Globus pallidus (tissue), 1 donor: Measurements from ENCODE around the gene PCDH9.

Experiments used
- DNase-seq: peaks from one replicate; pipeline ENCODE4 v3.0.0-alpha.2; 2015; ENCODE audit warnings: low spot score

PCDH9 gene

DNA sequence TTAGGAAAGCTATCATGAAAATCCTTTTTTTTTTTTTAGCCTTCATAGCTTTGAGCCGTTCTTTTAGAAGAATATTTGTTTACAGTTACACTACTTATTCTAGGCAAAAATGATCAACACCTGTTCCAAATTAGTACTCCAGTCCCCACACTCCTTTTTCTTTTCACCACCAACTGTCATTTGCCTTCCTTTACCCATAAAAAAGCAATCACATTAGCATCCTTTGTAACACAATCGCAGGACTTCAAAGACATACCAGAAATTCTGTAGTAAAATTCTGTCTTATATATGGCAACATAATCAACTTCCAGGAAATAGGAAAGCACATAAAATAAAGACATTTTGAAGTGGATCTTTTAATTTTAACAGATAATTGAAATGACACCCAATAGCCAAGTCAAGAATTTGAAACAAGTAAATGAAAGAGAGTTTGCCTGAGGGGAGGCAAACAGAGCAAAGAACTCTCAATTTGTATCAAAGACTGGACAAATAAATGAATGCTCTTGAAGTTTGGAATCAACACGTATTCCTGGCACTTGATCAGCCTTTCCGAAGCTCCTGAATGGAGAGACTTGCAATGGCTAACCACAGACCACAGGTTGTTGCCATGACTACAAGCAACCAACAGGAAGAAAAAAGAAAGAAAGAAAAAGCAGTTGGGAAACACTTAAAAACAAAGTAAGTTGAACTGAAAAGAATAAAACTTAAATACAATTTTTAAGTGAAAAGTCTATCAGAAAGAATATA is 206.8 kb downstream of the PCDH9 start:
- no peak for DNase-seq

DNA sequence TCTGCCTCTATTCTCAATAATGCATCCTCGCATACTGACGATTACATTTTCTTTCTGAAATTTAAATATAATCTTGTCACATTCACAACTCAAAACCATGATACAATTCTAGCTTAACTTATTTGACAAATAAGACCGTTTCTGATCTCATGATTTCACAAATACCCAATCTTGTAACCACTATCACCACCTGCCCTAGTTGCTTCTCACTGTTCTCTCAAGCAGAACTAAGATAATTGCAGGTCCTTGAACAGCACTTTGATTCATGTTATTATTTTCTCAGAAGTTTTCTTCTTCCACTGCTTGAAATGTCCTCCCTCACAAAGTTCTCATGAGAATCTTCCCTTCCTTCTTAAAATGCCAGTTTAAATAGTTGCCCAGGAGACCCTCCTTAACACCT is 211.4 kb downstream of the PCDH9 start:
- DNase-seq = no peak

DNA sequence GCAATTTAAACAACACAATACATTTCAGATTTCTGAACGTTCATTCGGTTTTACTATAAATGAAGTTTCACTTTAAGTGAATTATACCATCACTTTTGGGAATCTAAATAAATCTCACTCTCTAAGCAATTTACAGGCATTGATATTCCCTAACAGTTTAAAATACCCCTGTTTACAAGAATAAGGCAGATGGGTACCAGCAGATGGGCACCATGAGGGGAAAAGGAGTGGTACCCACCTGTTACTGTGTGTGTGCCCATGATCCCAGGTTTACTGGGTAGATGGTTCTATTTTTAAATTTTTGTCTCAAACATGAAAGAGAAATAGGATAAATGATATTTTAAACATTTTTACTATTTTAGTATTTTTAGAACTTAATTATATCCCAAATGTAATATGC is 212.9 kb downstream of the PCDH9 start:
- DNase-seq = no peak

DNA sequence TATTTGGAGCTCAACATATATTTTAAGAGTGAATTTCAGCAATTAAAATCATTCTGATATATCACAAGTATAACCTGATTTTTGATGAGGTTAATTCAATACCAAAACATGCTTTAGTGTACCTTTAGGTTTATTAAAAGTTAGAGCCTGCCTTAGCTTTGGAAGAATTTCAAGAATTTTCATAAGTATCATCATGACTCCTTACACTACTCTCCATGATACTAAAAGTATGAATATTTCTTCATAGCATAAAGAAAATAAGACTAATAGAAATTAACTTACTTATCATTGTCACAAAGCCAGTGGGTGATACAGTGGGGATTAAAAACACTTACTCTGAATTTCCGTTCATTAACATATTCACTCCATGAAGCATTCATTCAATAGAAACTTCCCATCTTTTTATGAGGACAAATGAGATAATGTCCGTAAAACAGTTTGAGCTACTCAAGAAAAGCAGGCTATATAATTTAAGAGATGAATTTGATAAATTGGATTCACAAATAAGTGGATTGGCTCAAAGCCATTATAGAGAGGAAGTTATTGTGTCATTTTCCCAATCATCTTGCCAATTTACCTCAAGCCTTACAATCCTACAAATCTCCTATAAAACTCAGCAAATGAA is 214.0 kb downstream of the PCDH9 start:
- DNase-seq = no peak

GRCh38 chr13:67014399-67014798 is 215.7 kb downstream of the PCDH9 start:
- no peak for DNase-seq

- no peak for DNase-seq
Observed at GRCh38 chr13:67013709-67014108, 216.4 kb downstream of the PCDH9 start.

- no peak for DNase-seq
Observed at GRCh38 chr13:67008075-67008668, 222.0 kb downstream of the PCDH9 start.

GRCh38 chr13:67004511-67004910 is 225.6 kb downstream of the PCDH9 start:
- DNase-seq = no peak

GRCh38 chr13:67003743-67004142 is 226.4 kb downstream of the PCDH9 start:
- no peak for DNase-seq

DNA sequence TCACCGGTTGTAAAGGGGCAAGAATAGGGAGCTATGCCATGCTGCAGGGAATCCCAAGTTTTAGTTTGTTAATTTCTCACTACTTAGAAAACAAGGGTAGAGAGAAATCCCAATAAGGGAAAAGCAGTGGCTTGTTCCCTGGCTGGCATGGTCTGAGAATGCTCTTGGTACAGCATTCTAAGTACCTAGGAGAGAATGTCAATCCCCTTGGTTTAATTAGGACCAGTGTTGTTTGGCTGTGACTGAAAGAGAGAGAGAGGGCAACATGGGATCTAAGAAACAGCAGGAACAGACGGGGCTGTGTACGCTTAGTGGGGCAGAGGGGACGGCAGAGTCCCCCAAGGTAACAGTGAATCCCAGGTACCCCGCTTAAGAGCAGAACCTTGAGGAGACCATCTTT is 228.8 kb downstream of the PCDH9 start:
- no peak for DNase-seq

GRCh38 chr13:66996503-66996902 is 233.6 kb downstream of the PCDH9 start:
- DNase-seq = no peak

DNA sequence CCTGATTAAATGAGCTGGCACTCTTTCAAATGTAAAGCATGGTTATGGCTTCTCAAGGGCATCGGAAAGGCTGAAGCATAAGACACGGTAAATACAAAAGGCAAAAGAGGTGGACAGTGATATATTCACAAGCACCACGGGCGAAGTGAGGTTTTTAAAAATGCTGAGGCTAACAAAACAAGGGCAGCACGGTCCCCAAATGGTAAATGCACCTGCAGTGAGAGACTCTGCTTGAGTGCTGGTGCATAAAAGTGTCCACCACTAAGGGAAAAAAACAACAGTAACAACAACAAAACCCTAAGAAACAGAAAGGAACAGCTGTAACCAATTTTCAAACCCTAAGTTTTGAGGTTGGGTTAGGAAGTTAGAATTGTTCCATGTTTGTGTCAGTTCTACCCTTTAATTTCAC is 234.9 kb downstream of the PCDH9 start:
- no peak for DNase-seq

DNA sequence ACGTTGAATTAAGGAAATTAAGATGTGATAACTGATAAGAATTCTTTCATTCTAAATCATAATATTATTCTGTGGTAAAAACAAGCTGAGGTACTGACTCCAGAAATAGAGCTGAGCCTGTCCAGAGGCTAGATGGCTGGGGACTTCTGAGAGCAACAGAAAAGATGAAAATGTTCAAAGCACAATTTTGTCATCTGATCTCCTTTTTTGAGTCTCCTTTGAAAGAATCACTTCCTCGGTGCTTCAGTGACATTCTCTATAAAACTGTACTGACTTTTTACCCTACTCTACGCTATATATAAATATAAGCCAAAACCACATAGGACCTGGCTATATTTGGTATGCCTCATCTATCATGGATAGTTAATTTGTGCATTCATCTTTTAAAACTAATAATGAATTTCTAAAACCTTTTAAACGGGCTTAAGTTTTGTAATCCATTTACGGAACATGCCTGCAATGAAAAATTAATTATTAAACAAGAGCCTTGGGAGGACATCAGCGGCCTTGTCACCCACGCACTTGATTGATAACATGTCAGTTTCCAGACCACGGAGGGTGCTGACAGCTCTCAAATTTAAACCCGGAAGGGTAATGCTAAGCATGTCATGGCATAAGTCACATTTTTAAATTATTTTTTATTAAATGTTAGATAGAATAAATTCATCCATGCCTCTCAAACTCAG is 235.5 kb downstream of the PCDH9 start:
- DNase-seq = no peak

- peak; percentile 96 for DNase-seq
Observed at GRCh38 chr13:66994097-66994496, 236.0 kb downstream of the PCDH9 start.

- no peak for DNase-seq
Observed at GRCh38 chr13:66992719-66993118, 237.4 kb downstream of the PCDH9 start.

DNA sequence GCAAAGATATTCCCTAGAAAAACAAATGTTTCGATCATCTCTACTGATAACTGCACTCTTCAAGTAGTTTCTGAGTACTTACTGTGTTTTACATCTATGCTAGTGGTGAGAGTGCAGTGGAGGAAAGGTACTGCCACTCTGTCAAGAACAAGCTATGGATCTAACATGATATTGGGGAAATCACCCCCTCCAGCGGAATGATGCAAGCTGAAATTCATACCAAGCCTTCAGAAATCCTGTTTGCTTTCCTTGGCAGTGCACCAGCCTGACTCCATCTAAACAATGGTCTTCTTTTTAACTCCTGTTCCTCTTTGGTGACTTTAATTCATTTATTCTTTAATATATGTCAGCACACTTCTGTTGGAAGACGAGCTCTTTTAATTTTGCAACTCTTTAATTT is 238.0 kb downstream of the PCDH9 start:
- DNase-seq = peak; percentile 89

GRCh38 chr13:66984241-66984640 is 245.9 kb downstream of the PCDH9 start:
- no peak for DNase-seq

GRCh38 chr13:66981912-66982311 is 248.2 kb downstream of the PCDH9 start:
- no peak for DNase-seq

GRCh38 chr13:66977161-66977560 is 253.0 kb downstream of the PCDH9 start:
- DNase-seq = no peak

DNA sequence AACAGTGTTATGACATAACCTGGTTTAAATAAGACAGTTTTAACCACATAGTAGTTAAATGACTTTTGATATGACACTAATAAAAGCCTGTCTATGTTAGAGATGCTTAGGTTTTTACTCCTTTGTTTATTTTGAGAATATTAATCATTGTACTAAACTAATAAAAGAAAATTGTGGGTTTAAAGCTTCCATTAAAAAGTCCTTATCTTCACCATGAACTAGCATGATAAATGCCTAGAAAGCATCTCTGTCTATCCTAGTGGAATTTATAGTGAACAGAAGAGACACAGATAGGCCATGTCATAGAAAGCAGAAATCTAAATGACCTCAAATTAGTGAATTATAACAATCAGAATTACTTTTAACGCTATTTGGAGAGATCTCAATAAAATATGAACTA is 255.2 kb downstream of the PCDH9 start:
- no peak for DNase-seq

- DNase-seq = no peak
Observed at GRCh38 chr13:66974174-66974573, 256.0 kb downstream of the PCDH9 start.

GRCh38 chr13:66972659-66973058 is 257.5 kb downstream of the PCDH9 start:
- DNase-seq = no peak

DNA sequence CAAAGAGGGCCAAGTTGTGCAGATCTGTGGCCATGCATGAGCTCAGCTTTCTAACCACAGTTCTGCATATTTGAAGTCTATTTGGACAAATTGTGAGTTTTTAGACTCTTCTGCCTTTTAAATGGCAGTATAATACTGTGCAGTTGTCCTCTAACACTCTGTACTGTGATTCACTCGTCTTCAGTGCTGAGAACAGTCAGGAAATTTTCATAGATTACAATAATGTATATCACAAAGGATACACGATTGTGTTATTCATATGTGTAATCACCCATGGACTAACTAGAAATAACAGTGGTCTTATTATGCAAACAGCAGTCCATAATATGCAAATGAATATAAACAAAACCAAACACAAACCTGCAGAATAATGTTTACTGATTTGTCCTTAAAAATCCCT is 259.1 kb downstream of the PCDH9 start:
- DNase-seq = no peak
